OCI-LY1 (cell line): ENCODE data around the gene CBL.

ENCODE experiments used
- H2AFZ ChIP-seq: fragments of 200-600 bp; sonication (generic), shearing (Covaris generic); 2 replicates; pipeline ENCODE4 v1.6.0; 2014; ENCODE audit warnings: antibody characterized with exemption, mild to moderate bottlenecking, low read length
- H3F3A ChIP-seq: fragments of 200-600 bp; sonication (generic), shearing (Covaris generic); 2 replicates; pipeline ENCODE4 v1.6.0; 2014; ENCODE audit warnings: mild to moderate bottlenecking, antibody characterized with exemption, low read length, moderate library complexity; ENCODE audit not compliant: insufficient read depth
- H3K27ac ChIP-seq: fragments of 200-600 bp; sonication (generic); 2 replicates; pipeline ENCODE4 v1.5.1; 2014; ENCODE audit warnings: low read length, mixed run types, mild to moderate bottlenecking, low read depth; ENCODE audit not compliant: poor library complexity, severe bottlenecking
- H3K27me3 ChIP-seq: fragments of 200-600 bp; sonication (generic); 2 replicates; pipeline ENCODE4 v1.6.0; 2014; ENCODE audit warnings: antibody characterized with exemption, mild to moderate bottlenecking, low read length, moderate library complexity; ENCODE audit not compliant: insufficient read depth
- H3K36me3 ChIP-seq: fragments of 200-600 bp; sonication (generic); 2 replicates; pipeline ENCODE4 v1.6.1; 2014; ENCODE audit warnings: mild to moderate bottlenecking, antibody characterized with exemption, low read length, moderate library complexity, mixed read lengths; ENCODE audit not compliant: insufficient read depth
- H3K4me1 ChIP-seq: fragments of 200-600 bp; sonication (generic); 2 replicates; pipeline ENCODE4 v1.5.1; 2014; ENCODE audit warnings: mild to moderate bottlenecking, low read length, moderate library complexity; ENCODE audit not compliant: insufficient read depth, severe bottlenecking
- H3K4me2 ChIP-seq: fragments of 200-600 bp; sonication (generic), shearing (Covaris generic); 2 replicates; pipeline ENCODE4 v1.6.1; 2014; ENCODE audit warnings: low read length
- H3K4me3 ChIP-seq: fragments of 200-600 bp; sonication (generic); 2 replicates; pipeline ENCODE4 v1.5.1; 2014; ENCODE audit warnings: low read length, low read depth, mild to moderate bottlenecking, mixed read lengths; ENCODE audit not compliant: poor library complexity, severe bottlenecking
- H3K79me2 ChIP-seq: fragments of 200-600 bp; shearing (Covaris generic); 2 replicates; pipeline ENCODE4 v1.6.1; 2016; ENCODE audit warnings: mixed run types, low read length, mixed read lengths; ENCODE audit not compliant: insufficient read depth
- H3K9ac ChIP-seq: fragments of 200-600 bp; sonication (generic), shearing (Covaris generic); 2 replicates; pipeline ENCODE4 v1.6.1; 2014; ENCODE audit warnings: mild to moderate bottlenecking, low read length, mixed read lengths
- H3K9me2 ChIP-seq: fragments of 200-600 bp; sonication (generic), shearing (Covaris generic); 2 replicates; pipeline ENCODE4 v1.6.1; 2014; ENCODE audit warnings: low read depth, mild to moderate bottlenecking, low read length, mixed read lengths
- H3K9me3 ChIP-seq: fragments of 200-600 bp; shearing (Covaris generic); 2 replicates; pipeline ENCODE4 v1.6.1; 2014; ENCODE audit warnings: low read length, mixed read lengths
- H4K20me1 ChIP-seq: fragments of 200-600 bp; sonication (generic), shearing (Covaris generic); 2 replicates; pipeline ENCODE4 v1.6.0; 2016; ENCODE audit warnings: mild to moderate bottlenecking, low read length; ENCODE audit not compliant: insufficient read depth
- EZH2 ChIP-seq: fragments of 200-600 bp; sonication (generic), shearing (Covaris generic); IDR thresholded peaks from 2 replicates; pipeline ENCODE4 v1.8.0; 2017; ENCODE audit warnings: borderline replicate concordance, mixed run types, mild to moderate bottlenecking, antibody characterized with exemption, low read length, moderate library complexity, mixed read lengths
- TF ChIP-seq, protein P1 (sequence below): fragments of 200-600 bp; sonication (generic), shearing (Covaris generic); IDR thresholded peaks from 2 replicates; pipeline ENCODE4 v1.5.1; 2017; ENCODE audit warnings: mild to moderate bottlenecking, antibody characterized with exemption, low read length, moderate library complexity, mixed read lengths

CBL gene

DNA sequence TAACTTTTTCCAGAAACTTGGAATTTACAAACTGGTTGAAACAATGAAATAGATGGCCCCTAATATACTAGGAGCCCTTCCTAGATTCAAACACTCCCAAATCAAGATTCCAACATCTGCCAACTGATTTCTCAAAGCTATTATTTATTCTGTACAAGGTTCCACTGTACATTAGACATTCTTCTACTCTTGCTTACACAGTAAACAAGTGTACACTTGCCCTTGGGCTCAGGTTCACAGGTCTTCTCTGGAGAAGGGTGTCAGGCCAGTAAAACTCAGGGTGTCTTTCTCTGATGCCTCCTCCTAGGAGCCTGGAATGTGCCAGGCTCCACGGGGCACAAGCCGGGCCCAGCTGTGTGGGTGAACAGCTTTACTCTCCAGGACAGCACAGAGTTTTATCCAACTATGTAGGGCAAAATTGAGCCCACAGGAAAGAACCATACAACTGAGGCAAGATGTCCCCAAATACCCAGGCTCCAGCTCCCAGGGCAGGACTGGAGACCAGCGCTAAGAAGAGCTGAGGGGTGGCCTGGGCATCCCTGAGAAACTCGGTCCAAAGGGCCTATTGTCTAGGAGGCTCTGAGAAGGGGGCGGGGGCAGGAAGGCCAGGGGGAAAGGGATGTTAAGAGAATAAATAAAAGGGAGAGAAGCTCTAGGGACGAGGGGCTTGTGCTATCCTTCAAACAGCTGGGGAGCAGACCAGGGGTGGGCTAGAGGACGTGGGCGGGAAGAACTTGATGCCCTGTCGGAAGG lies 149.1 kb downstream of the CBL start:
- Histone ChIP-seq H3K36me3 (no peaks in the 10 kb centered on the region), H3K27me3 (no peaks in the 10 kb centered on the region), H2AFZ (no peak overlapping the region), H4K20me1 (no peaks in the 10 kb centered on the region), H3K4me1 (peaks cover 41% of the 10 kb centered on the region), H3K9me3 (no peaks in the 10 kb centered on the region), H3K27ac (no peak overlapping the region), H3K4me3 (no peak overlapping the region), H3K9ac (no peak overlapping the region), H3K9me2 (no peaks in the 10 kb centered on the region), H3F3A (no peaks in the 10 kb centered on the region), H3K4me2 (no peak overlapping the region), H3K79me2 (no peaks in the 10 kb centered on the region)
- TF ChIP-seq, protein P1, sequence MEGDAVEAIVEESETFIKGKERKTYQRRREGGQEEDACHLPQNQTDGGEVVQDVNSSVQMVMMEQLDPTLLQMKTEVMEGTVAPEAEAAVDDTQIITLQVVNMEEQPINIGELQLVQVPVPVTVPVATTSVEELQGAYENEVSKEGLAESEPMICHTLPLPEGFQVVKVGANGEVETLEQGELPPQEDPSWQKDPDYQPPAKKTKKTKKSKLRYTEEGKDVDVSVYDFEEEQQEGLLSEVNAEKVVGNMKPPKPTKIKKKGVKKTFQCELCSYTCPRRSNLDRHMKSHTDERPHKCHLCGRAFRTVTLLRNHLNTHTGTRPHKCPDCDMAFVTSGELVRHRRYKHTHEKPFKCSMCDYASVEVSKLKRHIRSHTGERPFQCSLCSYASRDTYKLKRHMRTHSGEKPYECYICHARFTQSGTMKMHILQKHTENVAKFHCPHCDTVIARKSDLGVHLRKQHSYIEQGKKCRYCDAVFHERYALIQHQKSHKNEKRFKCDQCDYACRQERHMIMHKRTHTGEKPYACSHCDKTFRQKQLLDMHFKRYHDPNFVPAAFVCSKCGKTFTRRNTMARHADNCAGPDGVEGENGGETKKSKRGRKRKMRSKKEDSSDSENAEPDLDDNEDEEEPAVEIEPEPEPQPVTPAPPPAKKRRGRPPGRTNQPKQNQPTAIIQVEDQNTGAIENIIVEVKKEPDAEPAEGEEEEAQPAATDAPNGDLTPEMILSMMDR = no peak
- no peak for TF ChIP-seq EZH2

DNA sequence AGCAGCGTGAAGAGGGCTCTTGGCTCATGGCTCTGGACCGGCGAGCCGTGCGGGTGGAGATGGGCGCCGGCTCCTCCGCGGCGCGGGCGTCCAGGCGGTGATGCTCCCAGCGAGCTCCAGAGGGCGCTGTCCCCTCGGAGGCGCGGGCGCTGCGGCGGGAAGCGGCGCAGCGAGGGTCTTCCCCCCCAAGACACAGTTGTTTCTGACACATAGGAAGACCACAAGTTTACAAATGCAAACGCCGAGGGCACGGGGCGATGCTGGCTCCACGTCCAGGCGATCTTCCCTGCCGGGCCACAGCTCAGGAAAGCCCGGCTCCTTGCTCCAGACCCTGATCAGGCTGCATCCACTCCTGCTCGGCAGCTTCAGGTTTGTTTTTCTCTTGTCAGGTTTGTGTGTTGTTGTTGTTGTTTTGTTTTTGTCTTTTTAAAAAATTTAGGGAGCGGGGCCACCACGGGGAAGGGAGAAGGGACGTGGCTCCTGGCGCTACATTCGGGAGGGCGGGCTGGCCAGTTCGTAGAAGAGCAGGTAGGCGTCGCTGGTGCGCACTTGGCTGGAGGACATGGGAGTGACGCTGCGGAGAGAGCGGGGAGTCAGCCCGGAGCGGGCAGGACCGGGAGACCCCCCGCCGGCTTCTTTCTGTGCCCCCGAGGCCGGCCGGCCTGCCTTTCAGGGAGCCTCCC lies 150.4 kb downstream of the CBL start:
- peak overlapping the region; percentile 80 for H3K9ac ChIP-seq
- peak overlapping the region; percentile 69 for H3K4me3 ChIP-seq
- H3K79me2 ChIP-seq = no peaks in the 10 kb centered on the region
- no peaks in the 10 kb centered on the region for H3K27me3 ChIP-seq
- H3K9me2 ChIP-seq = no peaks in the 10 kb centered on the region
- no peak for TF ChIP-seq EZH2
- TF ChIP-seq, protein P1 = peak; percentile 82
- H4K20me1 ChIP-seq = no peaks in the 10 kb centered on the region
- no peaks in the 10 kb centered on the region for H3F3A ChIP-seq
- H3K27ac ChIP-seq = peak overlapping the region; percentile 98
- peak overlapping the region; percentile 85 for H3K4me2 ChIP-seq
- H3K9me3 ChIP-seq = no peaks in the 10 kb centered on the region
- no peaks in the 10 kb centered on the region for H3K36me3 ChIP-seq
- peak overlapping the region; percentile 76 for H2AFZ ChIP-seq
- peaks cover 53% of the 10 kb centered on the region for H3K4me1 ChIP-seq

- no peaks in the 10 kb centered on the region for H4K20me1 ChIP-seq
- no peak overlapping the region for H2AFZ ChIP-seq
- H3K4me1 ChIP-seq = peaks cover 59% of the 10 kb centered on the region
- H3F3A ChIP-seq = no peaks in the 10 kb centered on the region
- no peaks in the 10 kb centered on the region for H3K27me3 ChIP-seq
- TF ChIP-seq, protein P1 = no peak
- TF ChIP-seq EZH2 = no peak
- peak overlapping the region; percentile 85 for H3K4me2 ChIP-seq
- H3K9me3 ChIP-seq = no peaks in the 10 kb centered on the region
- H3K9me2 ChIP-seq = no peaks in the 10 kb centered on the region
- peak overlapping the region; percentile 69 for H3K4me3 ChIP-seq
- H3K79me2 ChIP-seq = no peaks in the 10 kb centered on the region
- H3K36me3 ChIP-seq = no peaks in the 10 kb centered on the region
- no peak overlapping the region; the same call in 1 of the 2 replicates for H3K9ac ChIP-seq
- peak overlapping the region; percentile 98 for H3K27ac ChIP-seq
Observed at GRCh38 chr11:119357074-119357473, 150.9 kb downstream of the CBL start.
